ENCODE measurements around the gene DCT.
"Not testable (repeated sequence)": the region's sequence is repeated elsewhere in the genome, so short reads cannot be mapped to it uniquely, and the experiment has no call there.

Gene DCT

GRCh38 chr13:94479616-94480015 lies at the start of gene DCT:
DCT (minus strand) TSS chr13:94479682; CDS start chr13:94479255, 427 bp downstream.
- no peaks in the 10 kb centered on the region for H3K9me3 Mint-ChIP-seq
- no peak within 1 kb of the TSS for H3K4me3 Mint-ChIP-seq
- H3K4me1 Mint-ChIP-seq = peaks cover 7% of the 10 kb centered on the region
- H3K27ac Mint-ChIP-seq = peak within 1 kb of the TSS; percentile 40
- peaks cover 4% of the 10 kb centered on the region for H3K27me3 Mint-ChIP-seq
- no peak for DNase-seq
- no peak for ATAC-seq
- no peaks in the 10 kb centered on the region for H3K36me3 Mint-ChIP-seq (ENCODE audit: low read depth)

GRCh38 chr13:94526956-94527355 lies 47.5 kb upstream of the DCT start:
- not testable (repeated sequence) for H3K4me1 Mint-ChIP-seq; H3K36me3 Mint-ChIP-seq (ENCODE audit: low read depth); ATAC-seq; H3K9me3 Mint-ChIP-seq; DNase-seq; H3K27me3 Mint-ChIP-seq; H3K27ac Mint-ChIP-seq; H3K4me3 Mint-ChIP-seq

GRCh38 chr13:94525781-94526180 lies 46.3 kb upstream of the DCT start:
- Mint-ChIP-seq H3K27me3 (no peaks in the 10 kb centered on the region), H3K4me3 (no peak overlapping the region), H3K36me3 (ENCODE audit: low read depth) (peaks cover 2% of the 10 kb centered on the region), H3K27ac (no peak overlapping the region), H3K9me3 (no peaks in the 10 kb centered on the region), H3K4me1 (no peaks in the 10 kb centered on the region)
- ATAC-seq = no peak
- DNase-seq = no peak

- no peak for ATAC-seq
- no peak for DNase-seq
- peaks cover 2% of the 10 kb centered on the region for H3K36me3 Mint-ChIP-seq (ENCODE audit: low read depth)
- H3K27me3 Mint-ChIP-seq = no peaks in the 10 kb centered on the region
- no peaks in the 10 kb centered on the region for H3K9me3 Mint-ChIP-seq
- H3K27ac Mint-ChIP-seq = no peak overlapping the region
- H3K4me1 Mint-ChIP-seq = no peaks in the 10 kb centered on the region
- no peak overlapping the region for H3K4me3 Mint-ChIP-seq
Observed at GRCh38 chr13:94524407-94524806, 44.9 kb upstream of the DCT start.

GRCh38 chr13:94520001-94520400 lies 40.5 kb upstream of the DCT start:
- Mint-ChIP-seq H3K9me3 (peaks cover 3% of the 10 kb centered on the region), H3K27me3 (peaks cover 2% of the 10 kb centered on the region), H3K4me1 (no peaks in the 10 kb centered on the region), H3K36me3 (ENCODE audit: low read depth) (no peaks in the 10 kb centered on the region), H3K27ac (no peak overlapping the region), H3K4me3 (no peak overlapping the region)
- DNase-seq (no peak), ATAC-seq (no peak)

- H3K9me3 Mint-ChIP-seq = peaks cover 3% of the 10 kb centered on the region
- no peaks in the 10 kb centered on the region for H3K36me3 Mint-ChIP-seq (ENCODE audit: low read depth)
- no peak for DNase-seq
- ATAC-seq = no peak
- H3K4me1 Mint-ChIP-seq = no peaks in the 10 kb centered on the region
- peaks cover 7% of the 10 kb centered on the region for H3K27me3 Mint-ChIP-seq
- no peak overlapping the region for H3K4me3 Mint-ChIP-seq
- H3K27ac Mint-ChIP-seq = no peak overlapping the region
Observed at GRCh38 chr13:94516456-94516855, 37.0 kb upstream of the DCT start.

GRCh38 chr13:94515911-94516310 lies 36.4 kb upstream of the DCT start:
- Mint-ChIP-seq H3K27ac (no peak overlapping the region), H3K36me3 (ENCODE audit: low read depth) (no peaks in the 10 kb centered on the region), H3K27me3 (peaks cover 7% of the 10 kb centered on the region), H3K4me3 (no peak overlapping the region), H3K4me1 (no peaks in the 10 kb centered on the region), H3K9me3 (peaks cover 4% of the 10 kb centered on the region)
- ATAC-seq (no peak), DNase-seq (no peak)

GRCh38 chr13:94515374-94515773 lies 35.9 kb upstream of the DCT start:
- Mint-ChIP-seq H3K9me3 (peaks cover 7% of the 10 kb centered on the region), H3K36me3 (ENCODE audit: low read depth) (no peaks in the 10 kb centered on the region), H3K27ac (no peak overlapping the region), H3K4me3 (no peak overlapping the region), H3K4me1 (no peaks in the 10 kb centered on the region), H3K27me3 (peaks cover 7% of the 10 kb centered on the region)
- DNase-seq (no peak), ATAC-seq (no peak)

- Mint-ChIP-seq H3K9me3 (peaks cover 11% of the 10 kb centered on the region), H3K4me1 (peaks cover 6% of the 10 kb centered on the region), H3K27ac (no peak overlapping the region), H3K27me3 (peaks cover 7% of the 10 kb centered on the region), H3K4me3 (no peak overlapping the region), H3K36me3 (ENCODE audit: low read depth) (peaks cover 1% of the 10 kb centered on the region)
- ATAC-seq (no peak), DNase-seq (no peak)
Observed at GRCh38 chr13:94513026-94513425, 33.5 kb upstream of the DCT start.

- no peak for ATAC-seq
- no peak for DNase-seq
- Mint-ChIP-seq H3K36me3 (ENCODE audit: low read depth) (peaks cover 1% of the 10 kb centered on the region), H3K27ac (no peak overlapping the region), H3K4me1 (peaks cover 9% of the 10 kb centered on the region), H3K4me3 (no peak overlapping the region), H3K27me3 (peaks cover 2% of the 10 kb centered on the region), H3K9me3 (peaks cover 5% of the 10 kb centered on the region)
Observed at GRCh38 chr13:94505730-94506129, 26.2 kb upstream of the DCT start.

DNA sequence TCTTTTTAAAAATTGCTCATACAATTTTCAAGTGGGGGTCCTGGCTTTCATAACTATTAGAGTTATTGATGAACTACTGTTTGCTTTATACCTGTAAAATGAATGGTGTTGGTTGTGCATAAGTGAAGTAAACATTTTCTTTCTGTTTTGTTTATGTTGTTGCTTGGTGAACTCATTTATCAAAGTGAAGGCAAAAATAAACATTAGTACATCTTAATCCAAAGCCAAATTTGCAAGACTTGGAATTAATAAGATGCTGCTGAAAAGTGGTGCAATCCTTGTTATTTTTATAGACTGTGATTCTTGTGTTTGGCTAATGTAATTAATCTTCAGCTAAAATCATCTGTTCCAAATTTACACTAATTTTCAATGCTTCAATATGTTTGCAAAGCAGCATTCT lies 24.4 kb upstream of the DCT start:
- H3K9me3 Mint-ChIP-seq = no peaks in the 10 kb centered on the region
- H3K27ac Mint-ChIP-seq = no peak overlapping the region
- DNase-seq (no peak), ATAC-seq (no peak)
- H3K36me3 Mint-ChIP-seq (ENCODE audit: low read depth) = no peaks in the 10 kb centered on the region
- H3K4me1 Mint-ChIP-seq = peaks cover 9% of the 10 kb centered on the region
- peaks cover 2% of the 10 kb centered on the region for H3K27me3 Mint-ChIP-seq
- no peak overlapping the region for H3K4me3 Mint-ChIP-seq

DNA sequence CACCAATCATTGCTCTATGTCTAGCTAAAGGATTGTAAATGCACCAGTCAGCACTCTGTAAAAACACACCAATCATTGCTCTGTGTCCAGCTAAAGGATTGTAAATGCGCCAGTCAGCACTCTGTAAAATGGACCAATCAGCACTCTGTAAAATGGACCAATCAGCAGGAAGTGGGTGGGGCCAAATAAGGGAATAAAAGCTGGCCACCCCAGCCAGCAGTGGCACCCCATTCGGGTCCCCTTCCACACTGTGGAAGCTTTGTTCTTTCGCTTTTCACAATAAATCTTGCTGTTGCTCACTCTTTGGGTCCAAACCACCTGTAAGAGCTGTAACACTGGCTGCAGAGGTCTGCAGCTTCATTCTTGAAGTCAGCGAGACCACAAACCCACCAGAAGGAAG lies 19.3 kb upstream of the DCT start:
- not testable (repeated sequence) for H3K9me3 Mint-ChIP-seq; H3K4me3 Mint-ChIP-seq; ATAC-seq; H3K27ac Mint-ChIP-seq; H3K36me3 Mint-ChIP-seq (ENCODE audit: low read depth); DNase-seq; H3K4me1 Mint-ChIP-seq; H3K27me3 Mint-ChIP-seq

GRCh38 chr13:94495806-94496205 lies 16.3 kb upstream of the DCT start:
- no peaks in the 10 kb centered on the region for H3K9me3 Mint-ChIP-seq
- no peak for ATAC-seq

GRCh38 chr13:94494026-94494425 lies 14.5 kb upstream of the DCT start:
- Mint-ChIP-seq H3K27me3 (no peaks in the 10 kb centered on the region), H3K4me3 (no peak overlapping the region), H3K27ac (no peak overlapping the region), H3K4me1 (no peaks in the 10 kb centered on the region), H3K36me3 (ENCODE audit: low read depth) (no peaks in the 10 kb centered on the region), H3K9me3 (no peaks in the 10 kb centered on the region)
- ATAC-seq (no peak), DNase-seq (no peak)

More at GRCh38 chr13:94495806-94496205, 16.3 kb upstream of the DCT start:
- no peaks in the 10 kb centered on the region for H3K27me3 Mint-ChIP-seq
- no peaks in the 10 kb centered on the region for H3K4me1 Mint-ChIP-seq
- no peak overlapping the region for H3K4me3 Mint-ChIP-seq
- DNase-seq = no peak
- H3K27ac Mint-ChIP-seq = no peak overlapping the region
- H3K36me3 Mint-ChIP-seq (ENCODE audit: low read depth) = no peaks in the 10 kb centered on the region

DNA sequence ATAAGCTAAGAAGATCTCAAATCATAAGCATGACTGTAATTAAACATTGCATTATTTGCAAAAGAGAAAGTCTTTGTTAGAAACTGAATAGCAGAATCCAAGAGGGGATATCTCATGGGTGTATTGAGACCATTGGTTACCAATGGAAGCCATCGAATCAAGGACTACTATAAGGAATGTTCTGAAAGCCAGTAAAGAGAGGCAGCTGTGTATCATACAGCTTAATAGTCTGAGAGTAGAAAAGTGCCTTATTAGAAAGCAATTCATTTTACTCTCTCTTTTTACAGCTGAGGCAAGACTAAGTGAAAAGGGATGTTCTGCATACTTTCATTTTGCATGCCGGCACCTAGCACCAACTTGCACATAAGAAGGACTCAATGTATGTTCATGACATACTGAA lies 7.6 kb upstream of the DCT start:
- H3K27me3 Mint-ChIP-seq = no peaks in the 10 kb centered on the region
- no peak overlapping the region for H3K27ac Mint-ChIP-seq

DNA sequence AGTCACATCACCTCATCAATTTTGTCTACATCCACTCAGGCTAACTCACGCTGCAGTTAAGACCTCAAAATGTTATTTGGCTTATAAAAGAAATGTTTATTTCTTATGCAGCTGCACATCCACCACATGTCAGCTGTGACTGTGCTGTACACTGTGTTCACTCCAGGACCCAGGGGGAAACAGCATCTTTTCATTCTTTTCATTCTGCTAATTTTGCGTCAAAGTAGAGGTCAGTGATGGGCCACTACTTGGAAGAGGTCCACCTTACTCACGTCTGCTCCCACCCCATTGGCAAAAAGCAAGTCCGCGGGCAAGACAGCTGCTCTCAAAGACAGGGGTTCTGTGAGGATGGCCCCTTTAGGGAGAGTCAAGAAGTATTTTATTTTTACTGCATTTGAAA lies 4.5 kb upstream of the DCT start:
- no peak overlapping the region for H3K27ac Mint-ChIP-seq
- DNase-seq = no peak
- H3K27me3 Mint-ChIP-seq = no peaks in the 10 kb centered on the region
- ATAC-seq = no peak
- no peaks in the 10 kb centered on the region for H3K9me3 Mint-ChIP-seq
- H3K36me3 Mint-ChIP-seq (ENCODE audit: low read depth) = no peaks in the 10 kb centered on the region
- no peak overlapping the region for H3K4me3 Mint-ChIP-seq
- H3K4me1 Mint-ChIP-seq = peaks cover 7% of the 10 kb centered on the region

More for the DNA sequence above, 7.6 kb upstream of the DCT start:
- Mint-ChIP-seq H3K9me3 (no peaks in the 10 kb centered on the region), H3K4me1 (no peaks in the 10 kb centered on the region), H3K4me3 (no peak overlapping the region), H3K36me3 (ENCODE audit: low read depth) (no peaks in the 10 kb centered on the region)
- ATAC-seq = no peak
- DNase-seq = no peak

All from activated naive CD8-positive, alpha-beta T cell treated with anti-CD3 and anti-CD28 coated beads, Interleukin-2, amount 50 U/mL, for 24 hours (primary cell).